Brain microvascular endothelial cell (primary cell): Measurements from ENCODE around the gene BTBD7.

Experiments
- DNase-seq: peaks from one replicate; pipeline ENCODE4 v3.0.0-alpha.2; 2020
- H3K27ac ChIP-seq: fragments of 250-450 bp; sonication (Bioruptor Pico); 2 replicates; pipeline ENCODE4 v1.5.1; 2020; ENCODE audit warnings: mild to moderate bottlenecking, moderate library complexity
- H3K27me3 ChIP-seq: fragments of 250-450 bp; sonication (Bioruptor Pico); replicated peaks from 2 replicates; pipeline ENCODE4 v1.5.1; 2020; ENCODE audit warnings: mild to moderate bottlenecking
- H3K36me3 ChIP-seq: fragments of 250-450 bp; sonication (Bioruptor Pico); replicated peaks from 2 replicates; pipeline ENCODE4 v1.5.1; 2020; ENCODE audit warnings: mild to moderate bottlenecking
- H3K4me3 ChIP-seq: 2 replicates; pipeline ENCODE4 v1.5.1; 2011; ENCODE audit warnings: low read depth, mild to moderate bottlenecking, control low read depth, low read length, moderate library complexity
- CTCF ChIP-seq: IDR thresholded peaks from 2 replicates; pipeline ENCODE4 v1.5.1; 2011; ENCODE audit warnings: low read depth, mild to moderate bottlenecking, moderate library complexity, low read length, control low read depth, inconsistent platforms; ENCODE audit errors: missing control alignments
- in situ Hi-C: cut with HindIII; loops from 2 replicates; pipeline ENCODE4 v1.10.0; 2017; ENCODE audit warnings: low sequenced_read_pairs, low pct_ligation_motif_present

The BTBD7 gene

GRCh38 chr14:93304771-93305170 is 28.1 kb downstream of the BTBD7 start:
- in situ Hi-C loops: no loop called here
- Histone ChIP-seq H3K27me3 (no peaks in the 10 kb centered on the region), H3K4me3 (no peak overlapping the region), H3K27ac (peak overlapping the region; percentile 40), H3K36me3 (no peaks in the 10 kb centered on the region)
- no peak for DNase-seq
- TF ChIP-seq CTCF: no peak

GRCh38 chr14:93303659-93304058 is 29.2 kb downstream of the BTBD7 start:
- Histone ChIP-seq H3K27ac (no peak overlapping the region), H3K27me3 (no peaks in the 10 kb centered on the region), H3K4me3 (no peak overlapping the region), H3K36me3 (no peaks in the 10 kb centered on the region)
- TF ChIP-seq CTCF: no peak
- in situ Hi-C loops: no loop called here
- DNase-seq: no peak

GRCh38 chr14:93302688-93303581 is 29.9 kb downstream of the BTBD7 start:
- in situ Hi-C loops: no loop called here
- no peak overlapping the region for H3K27ac ChIP-seq

GRCh38 chr14:93301821-93302447 is 30.9 kb downstream of the BTBD7 start:
- DNase-seq: peak; percentile 32
- H3K27me3 ChIP-seq: no peaks in the 10 kb centered on the region
- peak overlapping the region; percentile 7 for H3K27ac ChIP-seq
- TF ChIP-seq CTCF: no peak
- H3K36me3 ChIP-seq: no peaks in the 10 kb centered on the region
- no peak overlapping the region for H3K4me3 ChIP-seq
- in situ Hi-C loops: no loop called here

More at GRCh38 chr14:93302688-93303581, 29.9 kb downstream of the BTBD7 start:
- H3K4me3 ChIP-seq: no peak overlapping the region
- TF ChIP-seq CTCF: no peak
- DNase-seq: no peak
- no peaks in the 10 kb centered on the region for H3K27me3 ChIP-seq
- no peaks in the 10 kb centered on the region for H3K36me3 ChIP-seq

GRCh38 chr14:93299866-93300265 is 33.0 kb downstream of the BTBD7 start:
- TF ChIP-seq CTCF: no peak
- no peak for DNase-seq
- H3K36me3 ChIP-seq: no peaks in the 10 kb centered on the region
- in situ Hi-C loops: no loop called here
- H3K27ac ChIP-seq: no peak overlapping the region
- no peak overlapping the region for H3K4me3 ChIP-seq
- H3K27me3 ChIP-seq: no peaks in the 10 kb centered on the region
